NT2/D1 (cell line): ENCODE measurements around the gene CCPG1.

Experiments used
- SUZ12 ChIP-seq: IDR thresholded peaks from 2 replicates; pipeline ENCODE4 v1.6.1; 2011; ENCODE audit not compliant: insufficient read length, insufficient read depth; ENCODE audit errors: extremely low read depth
- YY1 ChIP-seq: IDR thresholded peaks from 2 replicates; pipeline ENCODE4 v1.6.1; 2011; ENCODE audit not compliant: insufficient read length, insufficient read depth
- ZNF274 ChIP-seq: IDR thresholded peaks from 2 replicates; pipeline ENCODE4 v1.6.1; 2011; ENCODE audit warnings: mild to moderate bottlenecking, low read depth, low read length

- TF ChIP-seq YY1 = no peak
- TF ChIP-seq SUZ12 = no peak
- no peak for TF ChIP-seq ZNF274
Measured at GRCh38 chr15:55348281-55348778, 59.8 kb downstream of the CCPG1 start.
